Measurements from ENCODE around the gene LAX1.

LAX1 gene

GRCh38 chr1:203733009-203733863, 31.7 kb upstream of the LAX1 start:
- DNase-seq (ENCODE audit: low read depth, low spot score), result no peak
- POLR2A ChIA-PET, result interaction anchor here (0.7 kb wide), 1 partner anchor 16 kb away, joined by 5 read pairs; no protein-coding TSS in a partner anchor
- no peak overlapping the region for H3K4me3 ChIP-seq (ENCODE audit: low read depth, low read length)
- CTCF ChIA-PET, result interaction anchor here (0.7 to 1.5 kb wide), 3 partner anchors 8 to 15 kb away, joined by 3 to 5 read pairs (median 3); no protein-coding TSS in a partner anchor
- no peak for TF ChIP-seq CTCF (IDR thresholded peaks at IDR 0.05; ENCODE audit: insufficient read depth, low read length, missing control alignments)

- CTCF ChIA-PET, result interaction anchor here (0.9 to 1.8 kb wide), 3 partner anchors 40 to 405 kb away, joined by 3 to 6 read pairs (median 4); no protein-coding TSS in a partner anchor
- no peak for DNase-seq (ENCODE audit: low read depth, low spot score)
- H3K4me3 ChIP-seq (ENCODE audit: low read depth, low read length), result no peak overlapping the region
- no peak for TF ChIP-seq CTCF (IDR thresholded peaks at IDR 0.05; ENCODE audit: insufficient read depth, low read length, missing control alignments)
- POLR2A ChIA-PET, result no interaction called here
Observed at GRCh38 chr1:203742436-203742835, 22.5 kb upstream of the LAX1 start.

- POLR2A ChIA-PET, result no interaction called here
- TF ChIP-seq CTCF (IDR thresholded peaks at IDR 0.05; ENCODE audit: insufficient read depth, low read length, missing control alignments), result no peak
- CTCF ChIA-PET, result interaction anchor here (1.3 to 1.5 kb wide), 3 partner anchors 41 to 401 kb away, joined by 3 to 6 read pairs (median 4); no protein-coding TSS in a partner anchor
- H3K4me3 ChIP-seq (ENCODE audit: low read depth, low read length), result no peak overlapping the region
- DNase-seq (ENCODE audit: low read depth, low spot score), result no peak
Observed at GRCh38 chr1:203743091-203743571, 21.9 kb upstream of the LAX1 start.

DNA sequence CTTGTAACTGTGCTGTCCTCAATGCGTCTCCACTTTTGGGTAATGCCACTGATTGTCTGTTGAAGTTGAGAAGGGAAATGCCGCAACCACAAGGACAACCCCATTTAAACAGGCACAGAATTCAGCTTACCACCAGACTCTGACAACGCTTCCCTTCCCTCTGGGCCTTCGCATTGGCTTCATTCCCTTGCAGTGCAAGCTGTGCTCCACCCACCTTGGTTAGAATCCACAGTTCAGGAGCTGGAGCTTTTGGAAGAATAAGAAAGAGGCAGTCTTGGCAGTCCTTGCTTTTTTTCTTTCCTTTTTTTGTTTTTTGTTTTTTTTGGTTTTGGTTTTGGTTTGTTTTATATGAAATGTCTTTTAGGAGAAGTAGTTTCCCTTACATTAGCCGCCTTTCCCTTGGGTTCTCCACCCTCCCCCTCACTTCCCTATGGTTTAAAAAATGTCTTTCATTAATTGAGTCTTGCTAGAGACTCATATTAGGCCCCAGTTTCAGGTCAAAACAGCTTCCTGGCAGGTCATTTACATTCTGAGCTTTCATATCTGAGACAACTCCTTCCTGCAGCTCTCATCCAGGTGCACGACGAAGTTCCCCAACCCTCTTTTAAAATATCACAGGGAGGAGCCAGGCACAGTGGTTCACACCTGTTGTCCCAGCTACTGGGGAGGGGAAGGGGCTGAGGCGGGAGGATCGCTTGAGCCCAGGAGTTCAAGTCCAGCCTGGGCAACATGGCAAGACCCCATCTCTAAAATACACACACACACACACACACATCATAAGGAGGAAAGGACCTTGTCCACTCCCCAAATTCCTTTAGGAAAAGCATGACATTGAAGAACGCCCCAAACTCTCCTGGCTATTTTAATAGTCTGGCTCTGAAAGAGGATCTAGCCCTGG, 20.7 kb upstream of the LAX1 start:
- H3K4me3 ChIP-seq (ENCODE audit: low read depth, low read length), result no peak overlapping the region
- DNase-seq (ENCODE audit: low read depth, low spot score), result no peak
- TF ChIP-seq CTCF (IDR thresholded peaks at IDR 0.05; ENCODE audit: insufficient read depth, low read length, missing control alignments), result no peak
- ChIA-PET CTCF (interaction anchor here (1.3 to 1.5 kb wide), 3 partner anchors 42 to 402 kb away, joined by 3 to 6 read pairs (median 4); no protein-coding TSS in a partner anchor), POLR2A (no interaction called here)

DNA sequence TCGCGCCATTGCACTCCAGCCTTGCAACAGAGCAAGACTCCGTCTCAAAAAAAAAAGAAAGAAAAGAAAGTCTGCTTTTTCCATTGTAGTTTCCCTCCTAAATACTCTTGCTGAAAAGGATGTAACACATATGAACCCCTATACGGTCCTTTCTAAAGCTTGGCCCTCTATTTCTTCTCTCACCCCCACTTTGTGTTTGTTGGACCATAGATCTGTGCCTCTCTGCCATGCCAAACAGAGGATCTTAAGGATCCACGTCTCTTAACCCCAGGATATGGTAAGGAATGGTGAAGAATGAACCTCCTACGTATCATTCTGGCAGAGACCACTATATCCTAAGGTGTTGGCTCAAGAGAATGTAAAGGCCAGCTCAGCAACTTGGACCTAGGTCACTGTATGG, 18.7 kb upstream of the LAX1 start:
- no peak for TF ChIP-seq CTCF (IDR thresholded peaks at IDR 0.05; ENCODE audit: insufficient read depth, low read length, missing control alignments)
- DNase-seq (ENCODE audit: low read depth, low spot score), result no peak
- ChIA-PET POLR2A (no interaction called here), CTCF (interaction anchor here (1.3 kb wide), 1 partner anchor 473 kb away, joined by 3 read pairs; no protein-coding TSS in a partner anchor)
- no peak overlapping the region for H3K4me3 ChIP-seq (ENCODE audit: low read depth, low read length)
